Measurements from ENCODE around the gene DCBLD2.
A peak's percentile ranks its signal among the peaks of the same experiment; 100 is the strongest.

DNA sequence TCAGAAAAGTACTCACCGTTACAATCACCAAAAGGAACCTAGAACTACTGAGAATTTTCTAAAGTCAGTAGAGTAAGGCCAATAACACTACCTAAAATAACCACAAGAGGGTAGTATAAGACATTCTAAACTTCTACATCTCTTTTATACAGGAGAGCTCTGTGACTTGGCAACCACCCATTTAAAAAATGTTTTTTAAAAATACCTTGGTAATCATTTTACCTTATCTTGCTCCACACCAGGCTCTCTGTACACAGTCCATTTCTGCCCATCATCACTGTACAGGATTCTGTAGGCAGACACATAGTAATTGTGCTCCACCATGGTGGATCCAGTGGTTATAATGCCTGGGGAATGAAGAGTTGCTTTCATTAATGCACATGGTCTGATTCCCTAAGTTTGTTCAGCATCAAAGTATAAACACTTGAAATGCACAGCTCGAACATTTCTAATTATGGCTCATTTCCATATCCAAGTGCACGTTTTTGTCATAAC lies 83.9 kb downstream of the DCBLD2 start:
- TF ChIP-seq, protein P1, sequence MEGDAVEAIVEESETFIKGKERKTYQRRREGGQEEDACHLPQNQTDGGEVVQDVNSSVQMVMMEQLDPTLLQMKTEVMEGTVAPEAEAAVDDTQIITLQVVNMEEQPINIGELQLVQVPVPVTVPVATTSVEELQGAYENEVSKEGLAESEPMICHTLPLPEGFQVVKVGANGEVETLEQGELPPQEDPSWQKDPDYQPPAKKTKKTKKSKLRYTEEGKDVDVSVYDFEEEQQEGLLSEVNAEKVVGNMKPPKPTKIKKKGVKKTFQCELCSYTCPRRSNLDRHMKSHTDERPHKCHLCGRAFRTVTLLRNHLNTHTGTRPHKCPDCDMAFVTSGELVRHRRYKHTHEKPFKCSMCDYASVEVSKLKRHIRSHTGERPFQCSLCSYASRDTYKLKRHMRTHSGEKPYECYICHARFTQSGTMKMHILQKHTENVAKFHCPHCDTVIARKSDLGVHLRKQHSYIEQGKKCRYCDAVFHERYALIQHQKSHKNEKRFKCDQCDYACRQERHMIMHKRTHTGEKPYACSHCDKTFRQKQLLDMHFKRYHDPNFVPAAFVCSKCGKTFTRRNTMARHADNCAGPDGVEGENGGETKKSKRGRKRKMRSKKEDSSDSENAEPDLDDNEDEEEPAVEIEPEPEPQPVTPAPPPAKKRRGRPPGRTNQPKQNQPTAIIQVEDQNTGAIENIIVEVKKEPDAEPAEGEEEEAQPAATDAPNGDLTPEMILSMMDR (IDR thresholded peaks at IDR 0.05) = peak; percentile 78 to 88 (median 80)
- no peak for TF ChIP-seq POLR2A (IDR thresholded peaks at IDR 0.05)

Measured in heart left ventricle (tissue), 13 donors.